Measurements from ENCODE around the gene PTPMT1. TPM values are rescaled to one million over a fixed set of nuclear protein-coding genes. Genes with fewer than 3 reads are reported as not detected.
"Not testable (repeated sequence)": the region's sequence is repeated elsewhere in the genome, so short reads cannot be mapped to it uniquely, and the experiment has no call there.

PTPMT1 gene
- total RNA-seq, 1 donor from 2014 or later: 49.3 TPM

- Mint-ChIP-seq H3K9me3 (ENCODE audit: unreplicated experiment) (no peaks in the 10 kb centered on the region), H3K27ac (ENCODE audit: unreplicated experiment) (peak overlapping the region; percentile 25)
- no peak for DNase-seq (ENCODE audit: extremely low spot score, unreplicated experiment)
Observed at GRCh38 chr11:47538741-47539565, 26.4 kb upstream of the PTPMT1 start.

DNA sequence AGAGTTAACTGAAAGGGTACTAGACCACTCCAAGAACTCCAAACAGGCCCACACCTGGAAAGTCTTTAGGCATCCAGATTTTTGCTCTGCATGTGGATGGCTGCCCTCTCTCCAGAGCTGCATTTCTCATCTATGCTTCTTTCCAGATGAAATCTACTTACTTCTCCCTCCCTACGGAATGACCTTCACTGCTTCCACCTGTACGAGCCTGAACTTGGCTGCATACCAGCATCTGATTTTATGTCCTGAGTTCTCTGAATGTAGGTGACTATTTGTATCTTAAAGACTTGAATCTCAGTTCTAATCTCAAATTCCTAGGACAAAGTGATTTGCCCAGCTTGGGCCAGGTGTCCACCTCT lies 25.7 kb upstream of the PTPMT1 start:
- H3K4me3 Mint-ChIP-seq (ENCODE audit: unreplicated experiment): no peak overlapping the region
- H3K9me3 Mint-ChIP-seq (ENCODE audit: unreplicated experiment): no peaks in the 10 kb centered on the region
- peaks cover 38% of the 10 kb centered on the region for H3K4me1 Mint-ChIP-seq (ENCODE audit: unreplicated experiment)
- no peaks in the 10 kb centered on the region for H3K27me3 Mint-ChIP-seq (ENCODE audit: unreplicated experiment)
- H3K36me3 Mint-ChIP-seq (ENCODE audit: unreplicated experiment): peaks cover 2% of the 10 kb centered on the region
- no peak for TF ChIP-seq CTCF (IDR thresholded peaks at IDR 0.05)
- no peak for DNase-seq (ENCODE audit: extremely low spot score, unreplicated experiment)
- peak overlapping the region; percentile 79 for H3K27ac Mint-ChIP-seq (ENCODE audit: unreplicated experiment)

More at GRCh38 chr11:47538741-47539565, 26.4 kb upstream of the PTPMT1 start:
- peaks cover 42% of the 10 kb centered on the region for H3K4me1 Mint-ChIP-seq (ENCODE audit: unreplicated experiment)
- no peak for TF ChIP-seq CTCF (IDR thresholded peaks at IDR 0.05)
- H3K4me3 Mint-ChIP-seq (ENCODE audit: unreplicated experiment): no peak overlapping the region
- no peaks in the 10 kb centered on the region for H3K27me3 Mint-ChIP-seq (ENCODE audit: unreplicated experiment)
- H3K36me3 Mint-ChIP-seq (ENCODE audit: unreplicated experiment): peaks cover 2% of the 10 kb centered on the region

DNA sequence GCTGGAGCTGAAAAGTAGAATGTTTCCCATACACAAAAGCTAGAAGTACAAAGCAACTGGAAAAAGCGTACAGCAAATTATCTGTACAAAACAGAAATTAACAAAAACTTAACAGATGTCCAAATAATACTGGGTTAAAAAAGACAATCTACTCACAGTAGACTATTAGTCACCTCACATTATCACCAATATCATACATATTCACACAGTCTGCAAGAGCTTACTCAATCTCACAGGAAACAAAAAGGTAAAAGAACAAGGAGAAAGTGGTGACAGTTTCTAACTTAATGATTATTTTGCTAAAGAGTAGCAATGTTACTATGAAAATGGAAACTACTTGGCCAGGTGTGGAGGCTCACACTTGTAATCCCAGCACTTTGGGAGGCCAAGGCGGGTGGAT lies 24.3 kb upstream of the PTPMT1 start:
- H3K4me3 Mint-ChIP-seq (ENCODE audit: unreplicated experiment): no peak overlapping the region
- H3K27ac Mint-ChIP-seq (ENCODE audit: unreplicated experiment): peak overlapping the region; percentile 79
- no peaks in the 10 kb centered on the region for H3K36me3 Mint-ChIP-seq (ENCODE audit: unreplicated experiment)
- no peaks in the 10 kb centered on the region for H3K9me3 Mint-ChIP-seq (ENCODE audit: unreplicated experiment)
- TF ChIP-seq CTCF (IDR thresholded peaks at IDR 0.05): no peak
- H3K27me3 Mint-ChIP-seq (ENCODE audit: unreplicated experiment): no peaks in the 10 kb centered on the region
- peaks cover 33% of the 10 kb centered on the region for H3K4me1 Mint-ChIP-seq (ENCODE audit: unreplicated experiment)
- no peak for DNase-seq (ENCODE audit: extremely low spot score, unreplicated experiment)

GRCh38 chr11:47545298-47545697 lies 20.1 kb upstream of the PTPMT1 start:
- Mint-ChIP-seq H3K9me3 (ENCODE audit: unreplicated experiment) (no peaks in the 10 kb centered on the region), H3K27ac (ENCODE audit: unreplicated experiment) (no peak overlapping the region), H3K4me3 (ENCODE audit: unreplicated experiment) (no peak overlapping the region), H3K27me3 (ENCODE audit: unreplicated experiment) (no peaks in the 10 kb centered on the region), H3K36me3 (ENCODE audit: unreplicated experiment) (peaks cover 2% of the 10 kb centered on the region), H3K4me1 (ENCODE audit: unreplicated experiment) (peaks cover 17% of the 10 kb centered on the region)
- DNase-seq (ENCODE audit: extremely low spot score, unreplicated experiment): no peak
- TF ChIP-seq CTCF (IDR thresholded peaks at IDR 0.05): no peak

DNA sequence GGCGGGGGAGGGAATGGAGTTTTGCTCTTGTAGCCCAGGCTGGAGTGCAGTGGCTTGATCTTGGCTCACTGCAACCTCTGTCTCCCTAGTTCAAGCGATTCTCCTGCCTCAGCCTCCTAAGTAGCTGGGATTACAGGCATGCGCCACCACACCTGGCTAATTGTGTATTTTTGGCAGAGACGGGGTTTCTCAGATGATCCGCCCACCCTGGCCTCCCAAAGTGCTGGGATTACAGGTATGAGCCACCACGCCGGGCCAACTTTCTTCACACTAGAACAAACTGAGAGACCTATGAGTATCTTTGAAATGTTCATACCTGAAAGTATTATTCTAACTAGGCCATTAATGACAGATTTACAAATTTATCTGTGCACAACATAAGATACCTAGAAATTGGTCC lies 19.1 kb upstream of the PTPMT1 start:
- not testable (repeated sequence) for H3K36me3 Mint-ChIP-seq (ENCODE audit: unreplicated experiment); H3K4me3 Mint-ChIP-seq (ENCODE audit: unreplicated experiment); H3K27me3 Mint-ChIP-seq (ENCODE audit: unreplicated experiment); DNase-seq (ENCODE audit: extremely low spot score, unreplicated experiment); H3K27ac Mint-ChIP-seq (ENCODE audit: unreplicated experiment); H3K9me3 Mint-ChIP-seq (ENCODE audit: unreplicated experiment)
- peaks cover 17% of the 10 kb centered on the region for H3K4me1 Mint-ChIP-seq (ENCODE audit: unreplicated experiment)

Measured in osteocyte (in vitro differentiated cells).